CD4-positive, alpha-beta memory T cell (primary cell): Measurements from ENCODE around the gene RTTN. TPM values are rescaled to one million over a fixed set of nuclear protein-coding genes. Genes with fewer than 3 reads are reported as not detected.
A peak's percentile ranks its signal among the peaks of the same experiment; 100 is the strongest.

Experiments used
- CTCF ChIA-PET: fragments of 350-600 bp; sonication (Branson Sonifier 250); formaldehyde crosslinking; loops from one replicate; lab custom pipeline; 2021; ENCODE audit warnings: inconsistent platforms; ENCODE audit not compliant: partially characterized antibody; lab: Charles Lee
- POLR2A ChIA-PET: fragments of 350-600 bp; sonication (Branson Sonifier 250); formaldehyde crosslinking; loops from one replicate; lab custom pipeline; 2021; ENCODE audit not compliant: partially characterized antibody; lab: Charles Lee
- DNase-seq, 5 donors: peaks; one replicate each; pipeline versions ENCODE4 v3.0.0 to v3.0.0-alpha.2; 2020 to 2022; ENCODE audit warnings: mixed read lengths in 1 of 5
- H3K27ac ChIP-seq: one replicate; pipeline ENCODE4 v1.7.0; 2013; ENCODE audit warnings: low read depth, low read length
- H3K27me3 ChIP-seq: 2 replicates; pipeline ENCODE4 v1.7.0; 2013; ENCODE audit warnings: mild to moderate bottlenecking, low read length, moderate library complexity; ENCODE audit not compliant: insufficient read depth
- H3K36me3 ChIP-seq: 2 replicates; pipeline ENCODE4 v1.7.0; 2013; ENCODE audit warnings: mild to moderate bottlenecking, low read length, moderate library complexity; ENCODE audit not compliant: insufficient read depth
- H3K4me1 ChIP-seq: 2 replicates; pipeline ENCODE4 v1.7.0; 2013; ENCODE audit warnings: mild to moderate bottlenecking, low read length, moderate library complexity; ENCODE audit not compliant: insufficient read depth
- H3K4me3 ChIP-seq, 2 donors: one replicate each; pipeline ENCODE4 v1.7.0; 2013; ENCODE audit warnings: low read length in 2 of 2, mild to moderate bottlenecking in 1 of 2
- H3K9me3 ChIP-seq, 2 donors: one replicate each; pipeline ENCODE4 v1.7.0; 2013; ENCODE audit warnings: low read length in 2 of 2, control low read depth in 1 of 2; ENCODE audit not compliant: control insufficient read depth in 1 of 2
- H3K27ac Mint-ChIP-seq, 7 donors: one replicate each; pipeline ENCODE4 v1.8.0; 2020 to 2021; ENCODE audit warnings: mixed read lengths in 7 of 7, mild to moderate bottlenecking in 6 of 7, inconsistent platforms in 3 of 7, moderate library complexity in 3 of 7
- H3K27me3 Mint-ChIP-seq, 2 donors: one replicate each; pipeline ENCODE4 v1.8.0; 2020 to 2021; ENCODE audit warnings: mixed read lengths in 2 of 2
- H3K36me3 Mint-ChIP-seq, 2 donors: one replicate each; pipeline ENCODE4 v1.8.0; 2020 to 2021; ENCODE audit warnings: mixed read lengths in 2 of 2, inconsistent platforms in 1 of 2, mild to moderate bottlenecking in 1 of 2
- H3K4me1 Mint-ChIP-seq, 4 donors: one replicate each; pipeline ENCODE4 v1.8.0; 2020 to 2021; ENCODE audit warnings: mixed read lengths in 4 of 4, mild to moderate bottlenecking in 1 of 4
- H3K4me3 Mint-ChIP-seq, 8 donors: one replicate each; pipeline ENCODE4 v1.8.0; 2020 to 2021; ENCODE audit warnings: mixed read lengths in 8 of 8, mild to moderate bottlenecking in 7 of 8, moderate library complexity in 6 of 8, inconsistent platforms in 3 of 8
- H3K9me3 Mint-ChIP-seq, 8 donors: one replicate each; pipeline ENCODE4 v1.8.0; 2020 to 2021; ENCODE audit warnings: mixed read lengths in 8 of 8, mild to moderate bottlenecking in 5 of 8, inconsistent platforms in 3 of 8, moderate library complexity in 1 of 8
- intact Hi-C: fragments of 100-400 bp; cut with micrococcal nuclease; formaldehyde crosslinking; loops from one replicate; pipeline ENCODE4 v1.15.1; 2023
- polyA plus RNA-seq, 2 donors: library from polyadenylated mRNA; unstranded; fragments of 300-500 nt; fragmentation: Illumina TruSeq; gene quantifications; one replicate each; pipeline ENCODE4 v1.2.3, GENCODE V29; 2021
- total RNA-seq, 2 experiments: library from RNA; stranded (reverse); gene quantifications; one replicate each; pipeline ENCODE4 v1.2.3, GENCODE V29; 2021

The RTTN gene
- total and polyA plus RNA-seq, 4 experiments from 2014 or later, result 2.6 to 27.1 (median 14.5) TPM

GRCh38 chr18:70197844-70198243 is 7.6 kb downstream of the RTTN start:
- intact Hi-C loops, result loop anchor here (10.0 kb wide), 1 partner anchor 63 kb away; no protein-coding TSS in a partner anchor
- H3K27ac Mint-ChIP-seq, result peak overlapping the region in 1 of 7 donors; percentile 49

GRCh38 chr18:70197026-70197425 is 8.5 kb downstream of the RTTN start:
- no peaks in the 10 kb centered on the region for H3K27me3 Mint-ChIP-seq
- CTCF ChIA-PET, result interaction anchor here (0.7 to 5.9 kb wide), 7 partner anchors 12 to 257 kb away, joined by 3 to 63 read pairs (median 3); no protein-coding TSS in a partner anchor
- Histone ChIP-seq H3K27me3 (no peaks in the 10 kb centered on the region), H3K9me3 (no peaks in the 10 kb centered on the region), H3K36me3 (peaks cover 36% of the 10 kb centered on the region), H3K27ac (no peak overlapping the region), H3K4me3 (no peak overlapping the region), H3K4me1 (no peaks in the 10 kb centered on the region)
- peaks cover 37 to 74% of the 10 kb centered on the region in 2 donors for H3K36me3 Mint-ChIP-seq
- H3K4me1 Mint-ChIP-seq, result peaks cover 2 to 7% (median 6%) of the 10 kb centered on the region in 4 donors
- H3K27ac Mint-ChIP-seq, result no peak overlapping the region
- intact Hi-C loops, result loop anchor here (10.0 kb wide), 1 partner anchor 62 kb away; no protein-coding TSS in a partner anchor
- POLR2A ChIA-PET, result no interaction called here
- no peak overlapping the region for H3K4me3 Mint-ChIP-seq
- no peaks in the 10 kb centered on the region for H3K9me3 Mint-ChIP-seq
- no peak for DNase-seq

More at GRCh38 chr18:70197844-70198243, 7.6 kb downstream of the RTTN start:
- Mint-ChIP-seq H3K9me3 (no peaks in the 10 kb centered on the region), H3K4me3 (no peak overlapping the region), H3K27me3 (no peaks in the 10 kb centered on the region), H3K36me3 (peaks cover 38 to 79% of the 10 kb centered on the region in 2 donors), H3K4me1 (peaks cover 4 to 12% (median 9%) of the 10 kb centered on the region in 4 donors)
- H3K36me3 ChIP-seq, result peaks cover 31% of the 10 kb centered on the region
- no peaks in the 10 kb centered on the region for H3K27me3 ChIP-seq
- no peak for DNase-seq
- H3K9me3 ChIP-seq, result no peaks in the 10 kb centered on the region
- no peak overlapping the region for H3K27ac ChIP-seq
- ChIA-PET POLR2A (no interaction called here), CTCF (interaction anchor here (1.5 kb wide), 1 partner anchor 13 kb away, joined by 3 read pairs; no protein-coding TSS in a partner anchor)
- no peak overlapping the region for H3K4me3 ChIP-seq
- H3K4me1 ChIP-seq, result no peaks in the 10 kb centered on the region

- intact Hi-C loops, result loop anchor here (1.0 to 10.0 kb wide), 2 partner anchors 61 to 258 kb away; no protein-coding TSS in a partner anchor
- H3K9me3 ChIP-seq, result no peaks in the 10 kb centered on the region
- H3K36me3 Mint-ChIP-seq, result peaks cover 43 to 74% of the 10 kb centered on the region in 2 donors
- no peaks in the 10 kb centered on the region for H3K27me3 ChIP-seq
- DNase-seq, result peak in 3 of 5 donors; percentile 7 to 22 (median 16)
- no peak overlapping the region for H3K4me3 Mint-ChIP-seq
- no peak overlapping the region for H3K27ac ChIP-seq
- H3K36me3 ChIP-seq, result peaks cover 44% of the 10 kb centered on the region
- H3K27ac Mint-ChIP-seq, result no peak overlapping the region
- ChIA-PET CTCF (interaction anchor here (0.7 to 5.9 kb wide), 20 partner anchors 10 to 264 kb away, joined by 3 to 63 read pairs (median 4); partner anchors contain the start of gene RTTN), POLR2A (interaction anchor here (3.7 kb wide), 1 partner anchor 10 kb away, joined by 13 read pairs; the partner anchor contains the start of gene RTTN)
- peaks cover 1 to 7% (median 5%) of the 10 kb centered on the region in 4 donors for H3K4me1 Mint-ChIP-seq
- no peaks in the 10 kb centered on the region for H3K9me3 Mint-ChIP-seq
- H3K4me3 ChIP-seq, result no peak overlapping the region
- no peaks in the 10 kb centered on the region for H3K4me1 ChIP-seq
- no peaks in the 10 kb centered on the region for H3K27me3 Mint-ChIP-seq
These were observed 9.5 kb downstream of the RTTN start for GRCh38 chr18:70195852-70196434.

- Histone ChIP-seq H3K36me3 (peaks cover 44% of the 10 kb centered on the region), H3K4me3 (no peak overlapping the region), H3K9me3 (no peaks in the 10 kb centered on the region), H3K27me3 (no peaks in the 10 kb centered on the region), H3K27ac (no peak overlapping the region), H3K4me1 (no peaks in the 10 kb centered on the region)
- Mint-ChIP-seq H3K27ac (peak overlapping the region in 2 of 7 donors; percentile 11 to 62), H3K4me1 (peaks cover 1 to 7% (median 5%) of the 10 kb centered on the region in 4 donors), H3K9me3 (no peaks in the 10 kb centered on the region), H3K27me3 (no peaks in the 10 kb centered on the region), H3K36me3 (peaks cover 46 to 72% of the 10 kb centered on the region in 2 donors), H3K4me3 (no peak overlapping the region)
- CTCF ChIA-PET, result interaction anchor here (0.8 to 5.9 kb wide), 17 partner anchors 9 to 263 kb away, joined by 3 to 63 read pairs (median 4); partner anchors contain the start of gene RTTN
- intact Hi-C loops, result loop anchor here (10.0 kb wide), 1 partner anchor 60 kb away; no protein-coding TSS in a partner anchor
- DNase-seq, result no peak
- POLR2A ChIA-PET, result interaction anchor here (3.7 kb wide), 1 partner anchor 11 kb away, joined by 13 read pairs; the partner anchor contains the start of gene RTTN
These were observed 10.4 kb downstream of the RTTN start for GRCh38 chr18:70195014-70195614.

- Histone ChIP-seq H3K9me3 (no peaks in the 10 kb centered on the region), H3K36me3 (peaks cover 44% of the 10 kb centered on the region), H3K27ac (no peak overlapping the region), H3K27me3 (no peaks in the 10 kb centered on the region), H3K4me3 (no peak overlapping the region), H3K4me1 (no peaks in the 10 kb centered on the region)
- Mint-ChIP-seq H3K36me3 (peaks cover 50 to 73% of the 10 kb centered on the region in 2 donors), H3K4me3 (no peak overlapping the region), H3K4me1 (peaks cover 1 to 7% (median 5%) of the 10 kb centered on the region in 4 donors), H3K27ac (peak overlapping the region in 2 of 7 donors; percentile 58 to 61), H3K9me3 (no peaks in the 10 kb centered on the region), H3K27me3 (no peaks in the 10 kb centered on the region)
- intact Hi-C loops, result loop anchor here (10.0 kb wide), 1 partner anchor 60 kb away; no protein-coding TSS in a partner anchor
- ChIA-PET POLR2A (interaction anchor here (3.7 kb wide), 1 partner anchor 11 kb away, joined by 13 read pairs; the partner anchor contains the start of gene RTTN), CTCF (interaction anchor here (1.3 to 5.9 kb wide), 11 partner anchors 8 to 260 kb away, joined by 3 to 63 read pairs (median 5); no protein-coding TSS in a partner anchor)
- no peak for DNase-seq
These were observed 11.1 kb downstream of the RTTN start for GRCh38 chr18:70194227-70194890.

GRCh38 chr18:70190529-70190928 is 15.0 kb downstream of the RTTN start:
- Histone ChIP-seq H3K27ac (no peak overlapping the region), H3K4me3 (no peak overlapping the region), H3K27me3 (no peaks in the 10 kb centered on the region), H3K9me3 (no peaks in the 10 kb centered on the region), H3K4me1 (no peaks in the 10 kb centered on the region), H3K36me3 (peaks cover 53% of the 10 kb centered on the region)
- DNase-seq, result no peak
- POLR2A ChIA-PET, result no interaction called here
- intact Hi-C loops, result loop anchor here (10.0 kb wide), 1 partner anchor 56 kb away; no protein-coding TSS in a partner anchor
- Mint-ChIP-seq H3K27me3 (no peaks in the 10 kb centered on the region), H3K27ac (peak overlapping the region in 1 of 7 donors; percentile 15), H3K9me3 (no peaks in the 10 kb centered on the region), H3K4me1 (peaks cover 0 to 6% (median 5%) of the 10 kb centered on the region in 4 donors), H3K4me3 (no peak overlapping the region), H3K36me3 (peaks cover 60 to 81% of the 10 kb centered on the region in 2 donors)
- CTCF ChIA-PET, result interaction anchor here (1.0 kb wide), 1 partner anchor 243 kb away, joined by 4 read pairs; no protein-coding TSS in a partner anchor
